ENCODE results near the gene PAX5.

Gene PAX5

DNA sequence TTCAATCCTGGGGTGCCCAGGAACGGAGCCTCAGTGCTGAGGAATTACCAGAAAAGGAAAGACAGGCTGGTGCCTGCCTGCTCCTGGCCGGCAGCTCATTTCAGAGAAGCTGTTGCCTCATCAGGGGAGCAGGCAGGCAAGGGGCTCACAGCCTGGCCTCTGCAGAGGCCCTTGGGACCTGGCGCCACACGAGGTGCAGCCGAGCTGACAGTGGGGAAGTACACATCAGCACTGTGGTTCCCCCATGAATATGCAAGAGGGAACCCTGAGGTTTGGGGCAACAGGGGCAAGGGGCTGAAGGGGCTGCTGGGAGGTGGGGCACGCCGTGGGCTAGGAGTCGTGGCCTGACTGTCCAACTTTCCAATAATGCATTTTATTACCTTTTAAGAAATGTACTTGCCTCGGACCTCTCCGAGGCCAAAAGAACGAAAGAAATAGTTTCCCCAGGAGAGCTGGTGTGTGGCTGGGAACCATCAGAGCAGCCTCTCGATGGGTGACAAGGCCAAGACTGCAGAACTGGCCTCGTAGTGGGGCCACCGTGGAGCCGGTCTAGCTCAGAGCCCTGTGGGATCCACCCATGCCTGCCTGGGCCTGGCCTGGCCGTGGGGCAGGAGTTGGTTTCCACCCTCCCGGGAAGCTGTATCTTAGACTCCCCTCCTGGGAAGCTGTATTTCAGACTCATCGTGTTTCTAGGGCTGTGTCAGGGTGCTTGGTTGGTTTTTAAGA, 198.6 kb downstream of the PAX5 start:
- DNase-seq (ENCODE audit: low read depth in 2 of 2), result no peak

DNA sequence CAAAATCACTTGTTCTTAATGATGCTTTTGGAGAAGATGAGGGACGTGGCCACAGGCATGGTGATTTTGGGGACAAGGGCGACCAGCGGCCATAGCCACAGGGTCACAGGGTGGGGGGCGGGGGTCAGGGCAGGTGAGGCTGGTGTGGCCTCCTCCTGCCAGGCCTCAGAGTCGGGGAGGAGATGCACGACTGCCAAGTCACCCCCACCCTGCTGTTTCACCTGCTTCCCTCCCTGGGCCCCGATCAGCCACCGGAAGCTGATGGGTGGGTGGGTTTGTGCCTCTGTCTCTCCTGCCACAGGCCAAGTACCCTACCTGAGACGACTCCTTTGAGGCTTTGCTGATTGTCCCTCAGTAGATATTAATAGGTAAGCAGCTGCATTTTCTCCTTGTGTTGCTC, 199.3 kb downstream of the PAX5 start:
- no peak for DNase-seq (ENCODE audit: low read depth in 2 of 2)

DNA sequence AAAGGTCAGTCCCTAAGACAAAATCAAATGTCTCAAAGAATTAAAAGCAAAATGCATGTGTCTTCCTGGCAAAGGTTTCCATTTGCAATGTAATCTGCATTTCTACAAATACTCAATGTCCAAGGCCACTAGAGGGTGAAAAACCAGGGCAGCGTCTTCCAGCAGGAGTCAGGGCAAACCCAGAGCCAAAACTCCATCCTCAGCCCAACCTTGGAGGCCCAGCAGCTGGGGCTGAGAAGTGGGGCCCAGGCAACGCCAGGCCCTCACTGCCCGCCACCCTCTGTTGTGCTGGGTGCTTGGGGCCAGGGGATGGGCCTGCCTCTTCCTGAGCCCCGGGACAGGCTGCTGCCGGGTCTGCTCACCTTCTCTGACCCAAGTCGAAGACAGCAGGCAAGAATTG, 200.1 kb downstream of the PAX5 start:
- no peak for DNase-seq (ENCODE audit: low read depth in 2 of 2)

DNA sequence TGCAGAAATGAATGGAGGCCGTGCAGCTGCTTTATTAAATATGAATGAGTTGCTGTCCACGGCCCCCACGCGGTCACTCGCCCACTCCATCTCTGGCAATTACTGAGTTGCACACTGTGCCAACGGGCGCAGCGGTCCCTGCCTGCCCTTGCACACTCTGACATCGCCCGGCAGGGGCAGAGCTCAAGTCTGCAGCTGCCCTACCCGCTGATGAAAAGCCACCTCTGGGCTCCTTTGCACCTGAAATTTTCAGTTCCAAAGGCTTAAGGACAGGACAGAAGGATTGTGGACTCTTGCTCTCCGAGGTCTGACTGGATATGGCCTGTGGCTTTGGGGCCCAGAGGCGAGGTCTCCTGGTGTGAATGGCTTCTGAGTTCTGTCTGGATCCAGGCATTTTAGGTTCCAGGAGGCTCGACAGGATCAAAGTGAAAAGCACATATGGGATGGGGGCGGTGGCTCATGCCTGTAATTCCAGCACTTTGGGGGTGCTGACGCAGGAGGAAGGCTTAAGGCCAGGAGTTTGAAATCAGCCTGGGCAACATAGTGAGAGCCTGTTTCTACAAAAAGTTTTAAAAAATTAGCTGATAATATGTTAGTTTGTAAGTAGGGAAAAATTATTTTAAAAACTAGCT, 201.8 kb downstream of the PAX5 start:
- no peak for DNase-seq (ENCODE audit: low read depth in 2 of 2)

DNA sequence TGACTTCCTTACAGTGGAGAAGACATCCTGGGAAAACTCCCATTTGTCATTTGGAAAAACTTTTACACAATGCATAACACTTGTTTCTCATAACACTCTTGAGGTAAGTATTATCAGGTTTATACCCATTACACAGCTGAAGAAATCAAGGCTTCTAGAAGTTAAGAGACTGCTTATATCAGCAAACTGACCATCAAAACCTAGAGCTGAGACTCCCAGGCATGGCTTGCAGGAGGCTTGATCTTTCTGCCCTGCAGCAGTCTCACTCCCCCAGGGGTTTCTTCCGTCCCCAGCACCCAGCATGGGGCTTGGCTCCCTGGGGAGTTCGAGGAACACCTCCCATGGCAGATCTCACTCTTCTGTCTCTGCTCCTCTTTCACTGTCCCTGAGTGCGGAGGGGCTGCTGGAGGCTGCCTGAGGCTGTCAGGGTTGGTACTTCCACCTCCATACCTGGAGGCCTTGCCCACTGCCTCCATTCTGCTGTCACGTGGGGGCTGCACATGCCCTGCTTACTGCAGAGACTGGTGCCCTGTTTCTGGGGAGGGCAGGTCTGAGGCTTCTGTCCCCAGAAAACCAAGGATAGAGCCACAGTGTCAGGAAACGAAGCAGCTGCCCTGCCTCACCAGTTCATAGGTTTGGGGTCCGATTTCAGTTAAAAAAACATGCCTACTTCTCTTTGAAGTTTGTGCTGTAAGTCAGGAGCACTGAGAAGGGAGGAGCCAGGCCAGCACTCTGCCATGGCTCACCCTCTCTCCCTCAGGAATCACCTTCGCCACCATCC, 202.5 kb downstream of the PAX5 start:
- no peak for DNase-seq (ENCODE audit: low read depth in 2 of 2)

DNA sequence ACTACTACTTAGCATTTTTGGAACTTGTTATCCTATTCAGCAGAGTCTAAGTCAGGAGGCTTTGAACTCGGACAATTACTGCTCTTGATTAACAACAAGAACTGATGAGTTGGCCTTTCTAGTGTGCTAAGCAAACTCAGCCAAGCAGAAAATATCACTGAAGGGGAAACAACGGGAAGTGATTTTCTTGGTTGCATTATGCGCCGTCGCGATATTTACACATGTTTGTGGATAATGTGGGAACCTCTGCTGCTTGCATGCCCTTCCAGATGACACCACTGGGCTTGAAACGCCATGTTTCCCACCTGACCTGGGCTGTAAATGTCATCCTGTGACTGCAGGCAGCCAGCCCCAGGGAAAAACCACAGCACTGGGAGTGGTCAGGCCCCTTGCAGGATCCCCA, 205.5 kb downstream of the PAX5 start:
- DNase-seq (ENCODE audit: low read depth in 2 of 2), result no peak

DNA sequence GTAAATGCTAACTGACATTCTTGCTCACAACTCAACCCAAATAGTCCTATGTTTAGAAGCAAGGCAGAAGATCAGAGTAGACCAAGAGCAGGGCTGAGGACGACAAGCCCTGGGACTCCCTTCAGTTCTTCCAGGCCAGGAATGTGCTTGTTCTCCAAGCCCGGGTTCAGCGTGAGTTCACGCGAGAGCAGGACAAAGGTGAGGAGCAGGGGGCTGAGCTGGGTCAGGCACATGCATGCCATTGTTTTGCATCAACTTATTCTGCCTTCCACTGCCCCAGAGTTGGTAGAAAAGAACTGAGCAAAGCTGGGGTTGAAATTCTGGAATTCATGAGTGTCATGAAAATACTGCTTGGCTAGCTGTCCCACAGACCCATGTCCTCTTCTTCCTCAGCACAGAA, 206.5 kb downstream of the PAX5 start:
- no peak for DNase-seq (ENCODE audit: low read depth in 2 of 2)

DNA sequence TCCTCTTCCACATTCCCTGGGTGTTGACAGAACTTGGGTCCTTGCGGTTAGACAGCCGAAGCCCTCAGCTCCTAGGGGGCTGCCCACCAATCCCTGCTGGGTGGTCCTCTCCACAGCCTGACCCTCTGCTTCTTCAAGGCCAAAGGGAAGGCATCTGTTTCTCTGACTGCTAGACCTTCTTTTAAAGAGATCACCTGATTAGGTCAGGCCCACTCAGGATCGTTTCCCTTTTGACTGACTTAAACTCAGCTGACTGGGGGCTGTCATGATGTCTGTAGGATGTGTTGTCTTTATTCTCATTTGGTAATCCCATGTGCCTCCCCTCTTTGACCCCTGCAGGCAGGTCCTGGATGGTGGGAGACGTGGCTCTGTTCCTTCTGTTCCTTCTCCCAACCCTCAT, 207.5 kb downstream of the PAX5 start:
- no peak for DNase-seq (ENCODE audit: low read depth in 2 of 2)

DNA sequence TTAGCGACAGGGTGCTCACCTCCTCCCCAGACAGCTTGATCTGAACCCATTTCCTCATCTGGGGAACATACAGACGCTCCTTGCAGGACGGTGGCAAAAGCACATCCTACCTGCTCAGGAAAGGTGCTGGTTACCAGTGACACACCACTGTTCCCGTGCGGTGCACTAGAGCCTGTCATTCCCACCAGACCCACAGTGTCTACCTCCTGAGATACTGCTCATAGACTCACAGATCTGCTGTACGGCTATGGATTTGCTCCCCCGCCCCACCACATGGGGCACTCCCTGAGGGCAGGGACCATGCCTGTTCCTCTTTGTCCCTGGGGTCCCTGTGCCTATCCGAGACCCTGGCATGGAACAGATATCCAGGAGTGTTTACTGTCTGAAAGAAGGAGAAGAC, 208.9 kb downstream of the PAX5 start:
- DNase-seq (ENCODE audit: low read depth in 2 of 2), result no peak

DNA sequence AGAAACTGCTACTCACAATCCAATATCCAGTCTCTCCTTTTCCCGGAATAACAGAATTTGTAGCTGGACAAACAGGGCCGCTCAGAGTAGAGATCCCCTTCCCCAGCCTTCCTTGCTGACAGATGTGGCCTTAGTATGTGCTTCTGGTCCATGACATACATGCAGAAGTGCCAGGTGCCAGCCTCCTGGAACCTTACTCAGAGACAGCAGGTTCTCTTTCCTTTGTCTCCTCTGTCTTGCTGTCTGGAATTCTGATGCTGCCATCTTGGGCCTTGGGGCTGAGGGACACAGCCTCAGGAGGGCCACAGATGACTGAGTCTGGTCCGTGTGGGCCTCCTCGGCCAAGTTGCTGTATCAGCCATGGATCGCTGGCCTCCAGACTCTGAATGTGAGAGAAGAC, 210.1 kb downstream of the PAX5 start:
- no peak for DNase-seq (ENCODE audit: low read depth in 2 of 2)

DNA sequence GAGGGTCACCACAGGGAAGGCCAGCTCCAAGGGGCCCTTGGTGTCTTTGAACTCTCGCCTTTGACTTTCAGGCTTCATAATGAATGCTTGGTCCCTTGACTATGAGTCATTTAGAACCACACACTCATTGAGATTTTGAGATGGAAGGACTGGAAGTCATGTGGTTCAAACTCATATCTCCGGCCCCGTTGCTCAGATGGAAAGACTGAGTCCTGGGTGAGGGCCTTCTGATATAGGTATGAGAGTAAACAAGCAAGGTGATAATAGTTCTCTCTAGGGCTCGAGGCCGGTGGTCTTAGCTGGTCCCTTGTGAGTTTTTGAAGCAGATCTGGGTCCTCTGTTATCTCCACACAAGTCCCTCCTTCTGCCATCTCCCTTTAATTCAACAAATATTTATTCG, 210.6 kb downstream of the PAX5 start:
- no peak for DNase-seq (ENCODE audit: low read depth in 2 of 2)

DNA sequence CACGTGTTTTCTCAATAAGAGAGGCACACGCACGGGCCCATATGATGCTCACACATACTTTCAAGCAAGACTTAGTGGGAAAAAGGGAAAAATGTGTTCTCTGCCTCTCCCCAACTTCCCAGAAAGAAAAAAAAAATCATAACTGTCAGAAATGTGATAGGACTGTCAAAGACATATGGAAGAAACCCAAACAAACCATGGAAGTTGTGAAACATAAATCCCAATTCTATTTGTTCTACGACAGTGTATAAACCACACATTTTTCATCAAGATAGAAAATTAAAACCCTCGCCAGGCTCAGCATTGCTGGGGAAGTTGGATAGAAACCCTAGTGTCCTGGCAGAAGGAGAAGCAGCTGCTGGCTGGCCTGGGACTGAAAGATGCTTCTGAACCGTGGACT, 211.9 kb downstream of the PAX5 start:
- DNase-seq (ENCODE audit: low read depth in 2 of 2), result no peak

DNA sequence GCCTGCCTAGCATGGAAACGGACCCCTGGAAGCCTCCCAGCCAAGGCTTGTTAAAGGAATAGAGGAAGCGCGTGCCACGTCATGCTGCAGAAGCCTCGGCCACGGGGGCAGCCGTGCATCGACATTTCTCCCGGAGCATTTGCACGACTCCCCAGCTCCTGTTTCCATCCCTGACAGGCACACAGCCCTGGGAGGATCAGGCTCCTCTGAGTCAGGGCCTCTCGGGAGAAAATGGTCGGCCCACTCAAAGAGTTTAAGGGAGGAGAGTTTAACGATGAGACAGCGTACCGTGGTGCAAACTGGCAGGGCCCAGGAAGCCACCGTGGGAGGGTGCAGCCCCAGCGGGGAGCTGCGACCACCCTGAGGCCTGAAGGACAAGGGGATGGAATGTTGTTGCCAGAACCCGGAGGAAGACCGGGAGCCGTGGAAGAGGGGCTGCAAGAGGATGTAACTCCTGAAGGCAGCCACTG, 213.6 kb downstream of the PAX5 start:
- no peak for DNase-seq (ENCODE audit: low read depth in 2 of 2)

DNA sequence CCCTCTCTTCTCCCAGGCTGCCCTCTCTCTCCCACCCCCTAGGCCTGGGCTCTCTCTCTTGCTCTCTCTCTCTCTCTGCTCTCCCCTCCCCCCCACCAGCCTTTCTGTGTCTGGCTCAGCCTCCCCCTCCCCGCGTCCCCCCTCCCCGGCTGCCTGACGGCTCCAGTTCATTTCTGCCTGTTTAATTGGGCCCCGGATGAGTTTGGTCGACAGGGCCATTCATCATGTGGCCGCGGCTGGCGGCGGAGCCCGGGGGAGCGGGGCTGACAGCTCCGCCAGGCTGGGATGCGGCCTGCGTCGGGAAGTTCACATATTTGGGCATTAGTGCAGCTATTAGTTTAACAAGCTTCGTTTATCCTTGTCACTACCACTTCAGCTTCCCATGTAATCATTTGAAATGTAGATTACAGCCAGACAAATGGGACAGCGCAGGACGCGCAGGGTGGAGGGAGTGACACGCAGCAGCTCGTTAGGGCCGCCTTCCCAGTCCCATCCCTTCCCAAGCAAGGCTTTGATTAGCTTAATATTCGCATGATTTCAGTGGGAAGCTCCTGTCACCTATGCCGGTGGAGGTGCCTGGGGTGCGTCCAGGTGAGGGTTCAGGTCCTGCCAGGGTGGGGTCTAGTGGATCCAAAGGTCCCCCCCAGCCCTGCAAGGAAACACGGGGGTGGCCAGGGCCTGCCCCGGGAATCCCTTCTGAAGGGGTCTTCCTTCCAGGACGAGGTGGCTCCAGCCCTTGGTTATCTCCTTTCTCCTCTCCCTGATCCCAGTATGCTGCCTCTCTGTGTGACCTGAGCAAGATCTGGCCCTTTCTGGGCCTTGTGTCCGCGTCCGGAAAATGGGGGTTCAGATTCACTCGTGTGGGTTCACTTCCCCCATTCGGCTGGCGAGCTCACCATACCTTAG, 214.8 kb downstream of the PAX5 start:
- DNase-seq (ENCODE audit: low read depth in 2 of 2), result no peak

DNA sequence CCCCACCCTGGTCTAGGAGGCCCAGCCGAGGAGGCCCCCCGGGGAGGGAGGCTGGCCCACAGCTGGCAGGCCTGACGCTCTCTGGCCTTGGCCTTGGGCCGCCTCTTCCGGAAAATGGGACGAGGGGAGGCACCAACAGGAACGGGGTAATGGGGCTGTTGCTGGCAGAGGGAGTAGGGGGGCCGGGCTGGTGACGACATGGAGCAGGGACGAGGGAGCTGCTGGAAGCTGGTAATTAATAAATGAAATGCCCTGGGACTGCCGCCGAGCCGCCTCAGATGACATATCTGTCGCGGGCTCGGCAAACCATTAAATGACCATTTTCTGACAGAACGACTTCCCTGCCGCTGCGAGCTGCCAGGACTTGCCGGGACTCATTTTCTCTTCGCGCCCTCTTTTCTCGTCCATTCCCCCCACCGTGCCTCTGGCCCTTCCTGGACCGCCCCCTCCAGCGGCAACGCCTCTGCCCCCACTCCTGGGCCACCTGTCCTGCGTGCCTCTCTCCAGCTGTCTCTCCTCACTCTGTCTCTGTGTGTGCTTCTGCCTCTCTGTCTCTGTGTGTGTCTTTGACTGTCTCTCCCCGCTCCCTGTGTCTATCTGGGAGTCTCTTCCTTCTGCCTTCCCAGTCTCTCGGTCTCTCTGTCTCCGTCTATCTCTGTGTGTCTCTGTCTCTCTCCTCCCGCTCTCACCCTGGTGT, 215.7 kb downstream of the PAX5 start:
- DNase-seq (ENCODE audit: low read depth in 2 of 2), result no peak

DNA sequence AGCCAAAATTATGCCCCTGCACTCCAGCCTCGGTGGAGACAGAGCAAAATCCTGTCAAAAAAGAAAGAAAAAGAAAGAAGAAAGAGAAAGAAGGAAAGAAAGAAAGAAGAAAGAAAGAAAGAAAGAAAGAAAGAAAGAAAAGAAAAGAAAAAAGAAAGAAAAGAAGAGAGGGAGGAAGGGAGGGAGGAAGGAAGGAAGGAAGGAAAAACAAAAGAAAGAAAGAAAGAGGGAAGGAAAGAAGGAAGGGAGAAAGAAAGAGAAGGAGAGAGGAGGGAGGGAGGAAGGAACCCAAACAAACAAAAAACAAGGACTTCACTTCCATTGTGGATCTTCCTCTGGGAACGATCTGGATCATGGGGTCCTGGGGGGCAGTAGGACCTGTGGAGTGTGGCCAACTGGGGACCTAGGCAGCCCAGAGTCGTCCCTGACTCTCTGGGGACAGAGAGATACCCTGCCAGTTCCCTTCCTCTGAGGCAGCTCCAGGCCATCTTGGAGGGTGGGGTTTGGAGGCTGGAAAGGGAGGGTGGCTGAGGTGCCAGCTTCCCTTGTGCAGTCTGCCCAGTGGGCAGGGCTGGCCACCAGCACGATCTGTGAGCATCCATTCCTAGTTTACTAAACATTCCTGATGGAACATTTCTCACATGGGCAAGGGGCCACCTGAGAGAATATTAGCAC, 216.8 kb downstream of the PAX5 start:
- DNase-seq (ENCODE audit: low read depth in 2 of 2), result no peak

DNA sequence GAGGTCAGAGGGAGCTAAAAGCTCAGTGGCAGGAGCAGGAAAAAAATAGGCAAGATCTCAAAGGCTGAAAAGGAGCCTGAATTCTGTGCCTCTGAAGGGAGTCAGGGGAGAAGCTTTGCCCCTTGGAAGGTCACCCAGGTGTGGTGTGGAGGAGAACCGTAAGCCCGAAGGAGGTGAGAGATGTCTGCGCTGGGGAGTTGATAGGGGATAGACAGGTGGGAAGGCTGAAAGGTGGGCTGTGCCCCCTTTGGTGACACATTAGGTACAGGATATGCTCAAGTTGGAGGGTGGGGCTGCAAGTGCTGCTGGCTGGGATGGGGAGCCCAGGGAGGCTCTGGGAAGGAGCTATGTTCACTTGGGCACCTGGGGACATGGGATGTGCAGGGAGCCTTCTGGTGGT, 217.7 kb downstream of the PAX5 start:
- no peak for DNase-seq (ENCODE audit: low read depth in 2 of 2)

DNA sequence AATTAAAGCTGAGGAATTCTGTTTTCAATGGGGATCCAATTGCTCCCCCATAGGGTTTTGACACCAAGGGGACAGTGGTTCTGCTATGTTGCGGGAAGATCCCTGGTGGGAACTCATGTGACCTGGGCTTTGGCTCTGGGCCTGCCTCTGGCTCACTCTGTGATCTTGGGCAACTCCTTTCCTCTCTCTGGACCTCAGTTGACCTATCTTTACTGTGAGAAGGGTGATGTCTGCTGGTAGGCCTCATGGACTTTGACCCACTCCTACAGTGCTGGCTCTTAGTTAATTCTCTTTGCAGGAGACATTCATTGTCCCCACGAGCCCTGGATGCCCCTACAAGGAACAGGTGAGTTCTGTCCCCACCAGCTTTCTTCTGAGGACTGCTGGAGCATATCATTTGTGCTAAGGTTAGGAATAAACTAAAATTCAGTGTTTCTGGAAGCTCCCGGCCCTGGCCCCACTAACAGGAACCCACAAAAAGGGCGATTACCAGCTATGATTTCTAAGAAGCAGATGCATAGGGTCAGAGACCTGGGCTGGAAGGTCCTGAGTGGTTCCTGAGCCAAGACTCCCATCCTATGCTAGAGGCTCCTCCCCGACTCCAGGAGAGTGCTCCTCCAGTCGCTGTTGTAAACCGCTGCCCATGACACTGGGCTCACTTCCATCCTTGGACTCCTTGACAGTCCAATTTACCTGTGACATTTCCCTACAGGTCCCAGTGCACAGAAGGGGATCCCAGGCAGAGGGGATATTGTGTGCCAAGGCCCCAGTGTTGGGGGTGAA, 218.3 kb downstream of the PAX5 start:
- no peak for DNase-seq (ENCODE audit: low read depth in 2 of 2)

DNA sequence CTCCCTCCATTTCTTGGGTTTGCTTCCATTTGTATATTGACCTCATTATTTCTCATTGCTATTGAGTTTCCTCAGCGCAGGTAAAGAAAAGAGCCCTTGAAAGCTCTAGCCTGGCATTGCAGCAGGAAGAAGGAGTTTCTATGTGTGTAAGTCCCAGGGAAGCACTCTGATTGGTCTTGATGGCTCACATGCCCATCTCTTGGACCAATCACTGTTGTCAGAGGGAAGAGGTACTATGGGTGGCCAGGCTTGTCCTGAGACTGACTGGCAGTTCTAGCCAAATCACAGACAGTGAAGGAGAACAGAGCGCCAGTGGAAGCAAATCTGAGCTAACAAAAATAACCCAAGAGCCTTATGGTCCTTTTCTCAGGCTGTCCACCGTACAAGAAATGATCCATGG, 219.0 kb downstream of the PAX5 start:
- no peak for DNase-seq (ENCODE audit: low read depth in 2 of 2)

DNA sequence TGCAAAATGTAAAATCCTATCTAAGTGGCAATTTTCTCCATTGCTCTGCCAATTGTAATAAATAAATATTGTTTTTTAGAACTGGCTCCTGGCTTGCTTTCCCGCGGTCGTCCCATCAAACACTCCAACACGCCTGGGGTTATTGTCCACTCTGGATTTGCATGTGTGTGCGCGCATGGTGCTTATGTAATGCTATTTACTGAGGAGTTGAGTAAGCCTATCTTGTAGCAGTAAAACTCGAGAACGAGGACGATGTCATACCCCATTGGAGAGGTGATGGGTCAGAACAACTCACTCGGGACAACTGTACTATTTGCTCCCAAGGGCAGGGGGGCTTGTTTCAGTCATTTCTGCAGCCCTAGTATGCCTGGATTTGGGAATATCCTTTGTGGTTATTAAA, 220.9 kb downstream of the PAX5 start:
- no peak for DNase-seq (ENCODE audit: low read depth in 2 of 2)
